Dendritic cell treated with granulocyte-macrophage colony-stimulating factor and Interleukin-4, amounts not matched to agents 40 ng/mL and 50 ng/mL, for 4 days (primary cell): Measurements from ENCODE around the gene CELF1.

Experiments used
- H3K27ac Mint-ChIP-seq: one replicate; pipeline ENCODE4 v1.8.0; 2022; ENCODE audit warnings: mild to moderate bottlenecking, mixed read lengths
- H3K27me3 Mint-ChIP-seq: one replicate; pipeline ENCODE4 v1.8.0; 2022; ENCODE audit warnings: mild to moderate bottlenecking, mixed read lengths
- H3K36me3 Mint-ChIP-seq: one replicate; pipeline ENCODE4 v1.8.0; 2022; ENCODE audit warnings: low read depth, mixed read lengths
- H3K4me1 Mint-ChIP-seq: one replicate; pipeline ENCODE4 v1.8.0; 2022; ENCODE audit warnings: low read depth, mixed read lengths
- H3K4me3 Mint-ChIP-seq: one replicate; pipeline ENCODE4 v1.8.0; 2022; ENCODE audit warnings: mild to moderate bottlenecking, moderate library complexity, mixed read lengths
- H3K9me3 Mint-ChIP-seq: one replicate; pipeline ENCODE4 v1.8.0; 2022; ENCODE audit warnings: mixed read lengths
- intact Hi-C: fragments of 100-400 bp; cut with micrococcal nuclease; formaldehyde crosslinking; loops from one replicate; pipeline ENCODE4 v1.15.0; 2022

CELF1 gene

DNA sequence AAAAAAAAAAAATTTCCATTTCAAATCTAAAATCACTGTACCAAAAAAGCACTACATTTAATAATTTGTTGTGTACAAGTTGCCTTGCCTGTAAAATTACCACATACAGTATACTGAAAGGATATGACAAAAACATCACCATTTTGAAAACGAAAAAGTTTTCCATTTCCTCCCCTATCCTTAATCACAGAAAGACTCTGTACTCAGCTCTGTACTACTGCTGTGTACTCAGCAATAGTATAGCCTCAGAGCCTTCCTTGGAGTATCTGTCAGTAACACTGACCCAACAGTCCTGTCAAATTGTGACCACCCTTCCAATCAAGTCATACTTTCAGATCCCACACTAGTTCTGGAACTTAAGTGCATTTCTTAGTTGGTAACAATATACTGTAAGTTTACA lies 48.0 kb downstream of the CELF1 start:
- no peaks in the 10 kb centered on the region for H3K9me3 Mint-ChIP-seq
- no peak overlapping the region for H3K4me3 Mint-ChIP-seq
- H3K27ac Mint-ChIP-seq: peak overlapping the region; percentile 73
- H3K4me1 Mint-ChIP-seq: peaks cover 87% of the 10 kb centered on the region
- no peaks in the 10 kb centered on the region for H3K27me3 Mint-ChIP-seq
- intact Hi-C loops: no loop called here
- H3K36me3 Mint-ChIP-seq: peaks cover 54% of the 10 kb centered on the region

- Mint-ChIP-seq H3K36me3 (peaks cover 55% of the 10 kb centered on the region), H3K27ac (peak overlapping the region; percentile 68), H3K9me3 (no peaks in the 10 kb centered on the region), H3K4me3 (no peak overlapping the region), H3K4me1 (peaks cover 79% of the 10 kb centered on the region), H3K27me3 (no peaks in the 10 kb centered on the region)
- intact Hi-C loops: no loop called here
Measured at GRCh38 chr11:47503227-47503626, 49.7 kb downstream of the CELF1 start.

DNA sequence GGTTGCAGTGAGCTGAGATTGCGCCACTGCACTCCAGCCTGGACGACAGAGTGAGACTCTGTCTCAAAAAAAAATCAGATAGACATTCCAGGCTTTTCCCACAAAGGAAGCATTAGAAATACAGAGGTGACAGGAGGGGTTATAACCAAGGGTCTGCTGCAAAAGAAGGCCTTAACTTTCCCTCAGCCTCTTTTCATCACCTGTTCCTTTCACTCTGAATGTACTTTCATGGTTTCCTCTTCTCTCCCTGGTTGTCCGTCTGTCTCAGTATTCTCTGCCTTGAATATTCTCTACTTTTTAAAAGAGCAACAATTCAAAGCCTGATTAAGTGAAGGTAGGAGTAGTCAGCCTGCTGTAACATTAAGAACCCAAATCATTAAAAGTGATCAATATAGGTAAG lies 50.2 kb downstream of the CELF1 start:
- no peaks in the 10 kb centered on the region for H3K9me3 Mint-ChIP-seq
- peak overlapping the region; percentile 68 for H3K27ac Mint-ChIP-seq
- H3K4me1 Mint-ChIP-seq: peaks cover 75% of the 10 kb centered on the region
- intact Hi-C loops: no loop called here
- peaks cover 55% of the 10 kb centered on the region for H3K36me3 Mint-ChIP-seq
- no peaks in the 10 kb centered on the region for H3K27me3 Mint-ChIP-seq
- no peak overlapping the region for H3K4me3 Mint-ChIP-seq

- H3K4me3 Mint-ChIP-seq: no peak overlapping the region
- peaks cover 59% of the 10 kb centered on the region for H3K4me1 Mint-ChIP-seq
- H3K36me3 Mint-ChIP-seq: peaks cover 49% of the 10 kb centered on the region
- no peak overlapping the region for H3K27ac Mint-ChIP-seq
- H3K9me3 Mint-ChIP-seq: no peaks in the 10 kb centered on the region
- intact Hi-C loops: no loop called here
- no peaks in the 10 kb centered on the region for H3K27me3 Mint-ChIP-seq
Measured at GRCh38 chr11:47501101-47501500, 51.8 kb downstream of the CELF1 start.

- H3K4me1 Mint-ChIP-seq: peaks cover 54% of the 10 kb centered on the region
- peaks cover 44% of the 10 kb centered on the region for H3K36me3 Mint-ChIP-seq
Measured at GRCh38 chr11:47500121-47500520, 52.8 kb downstream of the CELF1 start.

GRCh38 chr11:47499614-47500013 lies 53.3 kb downstream of the CELF1 start:
- peaks cover 39% of the 10 kb centered on the region for H3K36me3 Mint-ChIP-seq
- H3K27ac Mint-ChIP-seq: no peak overlapping the region
- intact Hi-C loops: loop anchor here (2.0 to 5.0 kb wide), 3 partner anchors 13 to 53 kb away; partner anchors contain the start of gene CELF1
- no peaks in the 10 kb centered on the region for H3K9me3 Mint-ChIP-seq
- no peak overlapping the region for H3K4me3 Mint-ChIP-seq
- no peaks in the 10 kb centered on the region for H3K27me3 Mint-ChIP-seq
- peaks cover 49% of the 10 kb centered on the region for H3K4me1 Mint-ChIP-seq

More at GRCh38 chr11:47500121-47500520, 52.8 kb downstream of the CELF1 start:
- no peaks in the 10 kb centered on the region for H3K9me3 Mint-ChIP-seq
- intact Hi-C loops: no loop called here
- H3K27ac Mint-ChIP-seq: no peak overlapping the region
- H3K27me3 Mint-ChIP-seq: no peaks in the 10 kb centered on the region
- H3K4me3 Mint-ChIP-seq: no peak overlapping the region

- Mint-ChIP-seq H3K4me1 (peaks cover 47% of the 10 kb centered on the region), H3K4me3 (no peak overlapping the region), H3K27ac (no peak overlapping the region), H3K36me3 (peaks cover 34% of the 10 kb centered on the region), H3K9me3 (no peaks in the 10 kb centered on the region), H3K27me3 (no peaks in the 10 kb centered on the region)
- intact Hi-C loops: loop anchor here (2.0 to 5.0 kb wide), 3 partner anchors 14 to 54 kb away; partner anchors contain the start of gene CELF1
Measured at GRCh38 chr11:47499161-47499560, 53.8 kb downstream of the CELF1 start.

GRCh38 chr11:47498584-47499152 lies 54.3 kb downstream of the CELF1 start:
- Mint-ChIP-seq H3K9me3 (no peaks in the 10 kb centered on the region), H3K27ac (no peak overlapping the region), H3K27me3 (no peaks in the 10 kb centered on the region), H3K36me3 (peaks cover 30% of the 10 kb centered on the region), H3K4me1 (peaks cover 42% of the 10 kb centered on the region), H3K4me3 (no peak overlapping the region)
- intact Hi-C loops: loop anchor here (2.0 to 5.0 kb wide), 3 partner anchors 14 to 54 kb away; partner anchors contain the start of gene CELF1

GRCh38 chr11:47498149-47498548 lies 54.8 kb downstream of the CELF1 start:
- peaks cover 39% of the 10 kb centered on the region for H3K4me1 Mint-ChIP-seq
- intact Hi-C loops: loop anchor here (2.0 to 5.0 kb wide), 3 partner anchors 15 to 55 kb away; partner anchors contain the start of gene CELF1
- H3K4me3 Mint-ChIP-seq: no peak overlapping the region
- H3K27ac Mint-ChIP-seq: no peak overlapping the region
- H3K9me3 Mint-ChIP-seq: no peaks in the 10 kb centered on the region
- no peaks in the 10 kb centered on the region for H3K27me3 Mint-ChIP-seq
- H3K36me3 Mint-ChIP-seq: peaks cover 27% of the 10 kb centered on the region

DNA sequence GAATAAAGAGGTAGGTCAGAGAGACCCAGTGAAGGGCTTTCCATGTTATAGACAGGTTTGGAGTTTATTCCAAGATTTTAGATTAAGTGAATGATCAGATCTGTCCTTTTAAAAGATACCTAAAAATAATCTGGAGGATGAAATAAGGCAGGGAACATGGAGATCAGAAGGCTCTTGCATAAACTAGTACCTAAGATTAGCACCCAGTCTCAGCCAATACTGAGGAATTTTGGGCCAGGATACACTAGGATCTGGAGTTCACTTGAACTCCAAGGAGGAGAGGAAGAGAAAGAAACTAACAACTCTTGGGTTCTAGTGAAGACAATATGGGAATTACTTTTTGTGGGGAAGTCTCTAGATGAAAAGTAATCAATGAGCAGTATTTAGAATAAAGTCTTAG lies 56.1 kb downstream of the CELF1 start:
- Mint-ChIP-seq H3K4me1 (peaks cover 38% of the 10 kb centered on the region), H3K4me3 (no peak overlapping the region), H3K27me3 (no peaks in the 10 kb centered on the region), H3K27ac (no peak overlapping the region), H3K9me3 (no peaks in the 10 kb centered on the region), H3K36me3 (peaks cover 14% of the 10 kb centered on the region)
- intact Hi-C loops: loop anchor here (5.0 kb wide), 1 partner anchor 35 kb away; no protein-coding TSS in a partner anchor

DNA sequence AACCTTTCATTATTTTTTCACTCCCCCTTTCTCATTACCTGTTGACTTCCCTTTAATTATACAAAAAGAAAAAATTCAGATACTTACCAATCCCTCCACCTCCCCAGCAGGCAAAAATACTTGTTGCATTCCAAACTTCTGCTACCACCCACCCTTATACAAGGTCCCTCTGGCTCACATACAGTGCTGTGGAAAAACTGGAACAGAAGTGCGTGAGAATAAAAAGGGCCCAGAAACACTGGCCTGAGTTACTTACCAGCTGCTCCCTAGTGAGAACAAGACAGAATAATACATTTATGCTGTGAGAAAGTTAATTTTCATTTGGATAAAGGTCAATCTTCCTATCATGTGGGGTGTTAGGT lies 57.1 kb downstream of the CELF1 start:
- H3K27ac Mint-ChIP-seq: no peak overlapping the region
- no peaks in the 10 kb centered on the region for H3K27me3 Mint-ChIP-seq
- intact Hi-C loops: loop anchor here (5.0 kb wide), 1 partner anchor 36 kb away; no protein-coding TSS in a partner anchor
- H3K9me3 Mint-ChIP-seq: no peaks in the 10 kb centered on the region
- H3K4me3 Mint-ChIP-seq: no peak overlapping the region
- H3K4me1 Mint-ChIP-seq: peaks cover 36% of the 10 kb centered on the region
- peaks cover 16% of the 10 kb centered on the region for H3K36me3 Mint-ChIP-seq

- Mint-ChIP-seq H3K4me1 (peaks cover 30% of the 10 kb centered on the region), H3K27ac (no peak overlapping the region), H3K27me3 (no peaks in the 10 kb centered on the region), H3K9me3 (no peaks in the 10 kb centered on the region), H3K4me3 (no peak overlapping the region), H3K36me3 (peaks cover 17% of the 10 kb centered on the region)
- intact Hi-C loops: loop anchor here (5.0 kb wide), 1 partner anchor 37 kb away; no protein-coding TSS in a partner anchor
Measured at GRCh38 chr11:47495011-47495855, 57.7 kb downstream of the CELF1 start.

- H3K4me3 Mint-ChIP-seq: no peak overlapping the region
- peaks cover 67% of the 10 kb centered on the region for H3K36me3 Mint-ChIP-seq
- no peaks in the 10 kb centered on the region for H3K9me3 Mint-ChIP-seq
- intact Hi-C loops: loop anchor here (5.0 kb wide), 1 partner anchor 128 kb away; no protein-coding TSS in a partner anchor
- peaks cover 32% of the 10 kb centered on the region for H3K4me1 Mint-ChIP-seq
- H3K27ac Mint-ChIP-seq: no peak overlapping the region
- no peaks in the 10 kb centered on the region for H3K27me3 Mint-ChIP-seq
Measured at GRCh38 chr11:47489395-47489755, 63.6 kb downstream of the CELF1 start.

DNA sequence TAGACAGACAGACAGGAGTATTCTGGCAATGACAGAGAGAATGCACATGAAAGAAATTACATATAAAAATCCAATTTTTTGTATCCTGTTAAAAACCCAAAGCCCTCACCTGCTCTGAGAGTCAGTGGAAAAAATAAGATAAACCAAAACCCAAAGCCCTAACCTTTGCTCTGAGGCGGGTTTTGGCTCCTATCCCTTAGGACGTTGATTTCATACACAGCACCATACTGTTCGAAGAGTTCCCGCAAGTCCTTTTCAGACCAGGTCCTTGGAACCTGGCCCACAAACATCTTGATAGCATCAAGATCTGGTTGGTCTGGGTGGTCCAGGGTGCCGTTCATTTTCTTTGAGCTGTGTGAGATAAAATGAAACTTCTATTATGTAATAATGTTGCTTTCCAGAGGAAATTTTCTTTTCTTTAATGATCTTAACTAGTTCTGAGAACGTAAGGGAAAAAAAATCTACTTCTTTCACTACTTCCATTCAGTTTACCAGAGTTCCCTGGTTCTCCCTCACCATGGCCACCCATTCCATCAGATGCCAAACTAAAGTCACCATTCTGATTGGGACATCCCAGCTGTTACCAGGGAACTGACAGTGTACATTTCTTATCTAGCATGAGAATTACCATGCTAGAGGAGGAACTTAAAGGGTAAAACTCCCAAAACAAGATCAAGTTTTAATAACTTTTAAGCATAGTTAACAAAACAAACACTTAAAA lies 64.1 kb downstream of the CELF1 start:
- no peak overlapping the region for H3K27ac Mint-ChIP-seq
- H3K9me3 Mint-ChIP-seq: no peaks in the 10 kb centered on the region
- H3K4me1 Mint-ChIP-seq: peaks cover 37% of the 10 kb centered on the region
- H3K4me3 Mint-ChIP-seq: no peak overlapping the region
- no peaks in the 10 kb centered on the region for H3K27me3 Mint-ChIP-seq
- intact Hi-C loops: loop anchor here (5.0 kb wide), 1 partner anchor 128 kb away; no protein-coding TSS in a partner anchor
- peaks cover 72% of the 10 kb centered on the region for H3K36me3 Mint-ChIP-seq
